Measurements from ENCODE around the gene GREB1L.

DNA sequence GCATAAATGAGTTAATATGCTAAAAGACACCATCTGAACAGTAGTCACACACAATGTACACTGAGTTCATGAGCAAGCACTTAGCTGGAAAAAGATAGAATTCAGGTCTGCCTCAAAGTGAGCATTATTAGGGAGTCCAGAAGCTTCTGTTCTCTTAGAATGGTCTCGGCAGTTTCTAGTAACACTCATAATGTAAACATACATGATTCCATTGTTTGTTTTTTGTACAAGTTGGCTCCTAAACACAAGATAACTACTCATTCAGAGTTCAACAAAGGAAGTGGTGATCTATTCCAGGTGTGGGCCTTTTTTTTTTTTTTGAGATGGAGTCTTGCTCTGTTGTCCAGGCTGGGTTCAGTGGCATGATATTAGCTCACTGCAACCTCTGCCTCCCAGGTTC lies 292.3 kb downstream of the GREB1L start:
- TF ChIP-seq, protein P1, sequence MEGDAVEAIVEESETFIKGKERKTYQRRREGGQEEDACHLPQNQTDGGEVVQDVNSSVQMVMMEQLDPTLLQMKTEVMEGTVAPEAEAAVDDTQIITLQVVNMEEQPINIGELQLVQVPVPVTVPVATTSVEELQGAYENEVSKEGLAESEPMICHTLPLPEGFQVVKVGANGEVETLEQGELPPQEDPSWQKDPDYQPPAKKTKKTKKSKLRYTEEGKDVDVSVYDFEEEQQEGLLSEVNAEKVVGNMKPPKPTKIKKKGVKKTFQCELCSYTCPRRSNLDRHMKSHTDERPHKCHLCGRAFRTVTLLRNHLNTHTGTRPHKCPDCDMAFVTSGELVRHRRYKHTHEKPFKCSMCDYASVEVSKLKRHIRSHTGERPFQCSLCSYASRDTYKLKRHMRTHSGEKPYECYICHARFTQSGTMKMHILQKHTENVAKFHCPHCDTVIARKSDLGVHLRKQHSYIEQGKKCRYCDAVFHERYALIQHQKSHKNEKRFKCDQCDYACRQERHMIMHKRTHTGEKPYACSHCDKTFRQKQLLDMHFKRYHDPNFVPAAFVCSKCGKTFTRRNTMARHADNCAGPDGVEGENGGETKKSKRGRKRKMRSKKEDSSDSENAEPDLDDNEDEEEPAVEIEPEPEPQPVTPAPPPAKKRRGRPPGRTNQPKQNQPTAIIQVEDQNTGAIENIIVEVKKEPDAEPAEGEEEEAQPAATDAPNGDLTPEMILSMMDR (IDR thresholded peaks at IDR 0.05; ENCODE audit: low read length): no peak
- TF ChIP-seq EZH2 (IDR thresholded peaks at IDR 0.05; ENCODE audit: borderline replicate concordance, low read length): no peak
